Suprapubic skin (tissue), 4 donors: ENCODE results near the gene RGS6. TPM values are rescaled to one million over a fixed set of nuclear protein-coding genes. Genes with fewer than 3 reads are reported as not detected.

Source experiments
- DNase-seq, 2 donors: peaks; one replicate each; pipeline ENCODE4 v3.0.0-alpha.2; 2019; ENCODE audit warnings: low spot score in 2 of 2
- H3K27ac ChIP-seq: fragments of 200-600 bp; sonication (generic); one replicate; pipeline ENCODE4 v1.5.1; 2019
- H3K27me3 ChIP-seq: fragments of 200-600 bp; sonication (generic); one replicate; pipeline ENCODE4 v1.5.1; 2019
- H3K36me3 ChIP-seq: fragments of 200-600 bp; sonication (generic); one replicate; pipeline ENCODE4 v1.5.1; 2019
- H3K4me1 ChIP-seq: fragments of 200-600 bp; sonication (generic); one replicate; pipeline ENCODE4 v1.5.1; 2019
- H3K4me3 ChIP-seq: fragments of 200-600 bp; sonication (generic); one replicate; pipeline ENCODE4 v1.5.1; 2019; ENCODE audit warnings: mild to moderate bottlenecking
- H3K9me3 ChIP-seq: fragments of 200-600 bp; sonication (generic); one replicate; pipeline ENCODE4 v1.5.1; 2019
- EP300 ChIP-seq: sonication (generic); formaldehyde crosslinking; IDR thresholded peaks from one replicate; pipeline ENCODE4 v1.6.1; 2017; ENCODE audit warnings: antibody characterized with exemption
- POLR2A ChIP-seq, 2 donors: fragments of 450-650 bp; IDR thresholded peaks; one replicate each; pipeline ENCODE4 v1.6.1; 2017; ENCODE audit warnings: antibody characterized with exemption in 2 of 2, mild to moderate bottlenecking in 2 of 2, moderate library complexity in 2 of 2
- POLR2AphosphoS5 ChIP-seq, 3 donors: sonication (generic); formaldehyde crosslinking; IDR thresholded peaks; one replicate each; pipeline ENCODE4 v1.6.1; 2017; ENCODE audit warnings: antibody characterized with exemption in 3 of 3
- WGBS: methylation state at CpG from one replicate; pipeline ENCODE4 v1.1.5; 2018; 5-methylcytosine and 5-hydroxymethylcytosine counted together
- total RNA-seq, 4 donors: library from RNA; depleted of rRNA; stranded (reverse); fragments of >200 nt; gene quantifications; one replicate each; pipeline ENCODE4 v1.1.0, GENCODE V29; 2016
- TF ChIP-seq, protein P1 (sequence below), 2 donors: fragments of 200-600 bp in 1 of 2; fragments of 450-650 bp in 1 of 2; sonication (generic) in 1 of 2; IDR thresholded peaks; one replicate each; pipeline ENCODE4 v1.5.1; 2016 to 2019; ENCODE audit warnings: antibody characterized with exemption in 2 of 2, mild to moderate bottlenecking in 1 of 2, moderate library complexity in 1 of 2

Gene RGS6
- total RNA-seq, 4 donors from 2014 or later: 0.08 to 4.4 (median 1.0) TPM

DNA sequence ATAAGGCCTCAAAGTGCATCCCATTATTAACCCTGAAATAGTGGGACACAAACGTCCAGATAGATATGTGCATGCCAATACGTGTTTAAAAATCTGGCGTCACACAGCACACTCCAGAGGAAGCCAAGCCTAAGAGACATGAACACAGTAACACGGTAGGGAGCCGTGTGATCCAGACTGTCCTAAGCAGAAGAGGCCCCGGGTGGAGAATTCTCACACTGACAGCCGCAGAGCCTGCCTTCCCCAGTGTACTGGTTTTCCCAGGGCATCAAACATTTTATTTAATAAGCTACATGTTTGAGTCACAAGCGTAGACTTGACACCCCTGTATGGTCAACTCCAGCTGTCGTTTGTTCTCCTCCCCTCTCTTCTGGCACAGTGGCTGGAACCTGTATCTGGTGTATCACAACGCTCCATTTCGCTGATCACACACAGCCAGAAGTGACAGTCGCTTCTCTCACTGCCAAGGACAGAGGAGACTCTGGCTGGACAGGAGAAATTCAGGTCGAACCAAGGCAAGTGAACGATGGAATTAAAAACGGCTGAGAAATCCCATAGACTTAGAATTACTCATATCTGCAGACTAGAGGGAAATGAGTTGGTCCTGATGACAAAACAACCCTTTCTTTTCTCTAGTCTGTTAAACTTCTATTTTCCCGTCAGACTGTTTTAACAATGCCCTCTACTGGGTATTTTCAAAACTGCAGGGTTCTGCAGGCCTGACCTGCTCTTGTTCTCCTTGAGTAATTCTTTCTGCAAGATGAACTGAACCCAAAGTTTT lies 359.9 kb downstream of the RGS6 start:
- 55% methylated on average over 16 of the region's 16 CpGs for WGBS
- no peak overlapping the region for H3K27ac ChIP-seq
- H3K4me1 ChIP-seq: no peaks in the 10 kb centered on the region
- no peak for DNase-seq
- TF ChIP-seq, protein P1, sequence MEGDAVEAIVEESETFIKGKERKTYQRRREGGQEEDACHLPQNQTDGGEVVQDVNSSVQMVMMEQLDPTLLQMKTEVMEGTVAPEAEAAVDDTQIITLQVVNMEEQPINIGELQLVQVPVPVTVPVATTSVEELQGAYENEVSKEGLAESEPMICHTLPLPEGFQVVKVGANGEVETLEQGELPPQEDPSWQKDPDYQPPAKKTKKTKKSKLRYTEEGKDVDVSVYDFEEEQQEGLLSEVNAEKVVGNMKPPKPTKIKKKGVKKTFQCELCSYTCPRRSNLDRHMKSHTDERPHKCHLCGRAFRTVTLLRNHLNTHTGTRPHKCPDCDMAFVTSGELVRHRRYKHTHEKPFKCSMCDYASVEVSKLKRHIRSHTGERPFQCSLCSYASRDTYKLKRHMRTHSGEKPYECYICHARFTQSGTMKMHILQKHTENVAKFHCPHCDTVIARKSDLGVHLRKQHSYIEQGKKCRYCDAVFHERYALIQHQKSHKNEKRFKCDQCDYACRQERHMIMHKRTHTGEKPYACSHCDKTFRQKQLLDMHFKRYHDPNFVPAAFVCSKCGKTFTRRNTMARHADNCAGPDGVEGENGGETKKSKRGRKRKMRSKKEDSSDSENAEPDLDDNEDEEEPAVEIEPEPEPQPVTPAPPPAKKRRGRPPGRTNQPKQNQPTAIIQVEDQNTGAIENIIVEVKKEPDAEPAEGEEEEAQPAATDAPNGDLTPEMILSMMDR (IDR thresholded peaks at IDR 0.05): peak in 1 of 2 donors; percentile 50
- no peak for TF ChIP-seq POLR2A (IDR thresholded peaks at IDR 0.05)
- no peak for TF ChIP-seq EP300
- TF ChIP-seq POLR2AphosphoS5 (IDR thresholded peaks at IDR 0.05): no peak
- no peaks in the 10 kb centered on the region for H3K27me3 ChIP-seq
- H3K9me3 ChIP-seq: no peaks in the 10 kb centered on the region
- no peaks in the 10 kb centered on the region for H3K36me3 ChIP-seq
- no peak overlapping the region for H3K4me3 ChIP-seq

DNA sequence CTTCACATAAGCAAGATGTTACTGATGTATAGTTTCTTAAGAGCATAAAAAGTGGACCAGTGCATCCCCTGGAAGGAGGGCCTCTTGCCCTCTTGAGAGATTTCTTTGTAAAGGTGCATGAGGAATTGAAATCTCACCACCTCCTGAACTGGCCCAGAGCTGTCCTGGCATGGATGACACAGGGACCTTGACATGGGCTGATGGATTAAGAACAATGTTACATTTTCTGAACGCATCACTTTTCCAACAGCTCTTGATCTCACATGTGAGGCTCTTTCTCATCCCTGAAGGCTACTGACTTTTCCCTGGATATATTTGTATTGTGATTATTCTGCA lies 360.4 kb downstream of the RGS6 start:
- Histone ChIP-seq H3K4me1 (no peaks in the 10 kb centered on the region), H3K4me3 (no peak overlapping the region), H3K9me3 (no peaks in the 10 kb centered on the region), H3K36me3 (no peaks in the 10 kb centered on the region), H3K27me3 (no peaks in the 10 kb centered on the region), H3K27ac (no peak overlapping the region)
- DNase-seq: no peak
- TF ChIP-seq POLR2A (IDR thresholded peaks at IDR 0.05): no peak
- TF ChIP-seq POLR2AphosphoS5 (IDR thresholded peaks at IDR 0.05): no peak
- TF ChIP-seq, protein P1 (IDR thresholded peaks at IDR 0.05): no peak
- no peak for TF ChIP-seq EP300
- 48% methylated on average over 1 of the region's 1 CpG for WGBS

DNA sequence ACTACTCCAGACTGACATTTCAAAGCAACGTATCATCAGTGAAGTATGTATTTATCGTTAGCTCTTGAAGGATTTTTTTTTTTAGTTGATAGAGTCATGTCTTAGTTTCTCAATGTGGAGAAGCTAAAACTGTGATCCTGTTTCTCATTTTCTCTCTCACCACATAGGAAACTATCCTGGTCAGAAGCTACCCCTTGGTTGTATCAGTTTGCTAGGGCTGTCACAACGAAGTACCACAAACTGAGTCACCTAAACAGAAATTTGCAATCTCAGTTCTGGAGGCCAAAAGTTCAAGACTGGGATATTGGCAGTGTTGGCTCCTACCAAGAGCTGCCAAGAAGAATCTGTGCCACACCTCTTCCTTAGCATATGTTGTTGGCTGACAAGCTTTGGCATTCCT lies 369.1 kb downstream of the RGS6 start:
- TF ChIP-seq POLR2A (IDR thresholded peaks at IDR 0.05) (no peak), EP300 (no peak), POLR2AphosphoS5 (IDR thresholded peaks at IDR 0.05) (no peak)
- TF ChIP-seq, protein P1 (IDR thresholded peaks at IDR 0.05): no peak
- Histone ChIP-seq H3K4me3 (no peak overlapping the region), H3K4me1 (no peaks in the 10 kb centered on the region), H3K36me3 (no peaks in the 10 kb centered on the region), H3K27me3 (no peaks in the 10 kb centered on the region), H3K9me3 (peaks cover 4% of the 10 kb centered on the region), H3K27ac (no peak overlapping the region)
- DNase-seq: no peak
- WGBS: 68% methylated on average over 3 of the region's 3 CpGs

DNA sequence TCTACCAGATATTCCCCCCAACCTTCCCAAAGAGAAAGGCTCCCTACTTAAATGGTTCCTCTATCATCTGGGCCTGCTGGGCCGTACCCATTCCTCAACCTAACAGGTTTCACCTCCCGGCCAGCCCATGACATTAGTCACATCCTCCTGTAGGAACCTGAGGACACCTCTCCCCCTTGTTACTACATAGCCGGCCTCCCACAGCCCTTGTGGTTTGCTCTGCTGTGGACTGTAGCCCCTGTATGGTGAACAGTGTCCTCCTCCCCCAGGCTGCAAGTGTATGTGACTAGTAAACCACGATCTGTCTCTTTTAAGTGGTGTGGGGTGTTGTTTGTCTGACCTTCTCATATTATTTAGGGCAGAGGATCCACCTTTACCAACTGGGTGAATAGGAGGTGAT lies 371.7 kb downstream of the RGS6 start:
- Histone ChIP-seq H3K9me3 (peaks cover 4% of the 10 kb centered on the region), H3K27me3 (no peaks in the 10 kb centered on the region), H3K4me3 (no peak overlapping the region), H3K4me1 (no peaks in the 10 kb centered on the region), H3K36me3 (no peaks in the 10 kb centered on the region), H3K27ac (no peak overlapping the region)
- DNase-seq: no peak
- 92% methylated on average over 4 of the region's 4 CpGs for WGBS
- no peak for TF ChIP-seq POLR2AphosphoS5 (IDR thresholded peaks at IDR 0.05)
- no peak for TF ChIP-seq EP300
- TF ChIP-seq, protein P1 (IDR thresholded peaks at IDR 0.05): no peak
- TF ChIP-seq POLR2A (IDR thresholded peaks at IDR 0.05): no peak

DNA sequence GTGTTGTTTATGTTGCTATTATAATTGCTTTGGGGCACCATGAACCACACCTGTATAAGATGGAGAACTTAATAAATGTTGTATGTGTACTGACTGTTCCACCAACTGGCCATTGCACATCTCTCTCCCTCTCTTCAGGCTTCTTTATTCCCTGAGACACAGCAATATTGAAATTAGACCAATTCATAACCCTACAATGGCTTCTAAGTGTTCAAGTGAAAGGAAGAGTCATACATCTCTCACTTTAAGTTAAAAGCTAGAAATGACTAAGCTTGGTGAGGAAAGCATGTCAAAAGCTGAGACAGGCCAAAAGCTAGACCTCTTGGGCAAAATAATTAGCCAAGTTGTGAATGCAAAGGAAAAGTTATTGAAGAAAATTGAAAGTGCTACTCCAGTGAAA lies 373.3 kb downstream of the RGS6 start:
- DNase-seq: no peak
- H3K4me1 ChIP-seq: no peaks in the 10 kb centered on the region
- TF ChIP-seq EP300 (no peak), POLR2A (IDR thresholded peaks at IDR 0.05) (no peak)
- TF ChIP-seq, protein P1 (IDR thresholded peaks at IDR 0.05): no peak
- H3K27ac ChIP-seq: no peak overlapping the region
- H3K36me3 ChIP-seq: no peaks in the 10 kb centered on the region
- no peak overlapping the region for H3K4me3 ChIP-seq
- H3K27me3 ChIP-seq: no peaks in the 10 kb centered on the region
- H3K9me3 ChIP-seq: peaks cover 4% of the 10 kb centered on the region
